Measurements from ENCODE around the gene CGB3. TPM values are rescaled to one million over a fixed set of nuclear protein-coding genes. Genes with fewer than 3 reads are reported as not detected.

The CGB3 gene
- total and polyA plus RNA-seq, 8 donors = not detected

DNA sequence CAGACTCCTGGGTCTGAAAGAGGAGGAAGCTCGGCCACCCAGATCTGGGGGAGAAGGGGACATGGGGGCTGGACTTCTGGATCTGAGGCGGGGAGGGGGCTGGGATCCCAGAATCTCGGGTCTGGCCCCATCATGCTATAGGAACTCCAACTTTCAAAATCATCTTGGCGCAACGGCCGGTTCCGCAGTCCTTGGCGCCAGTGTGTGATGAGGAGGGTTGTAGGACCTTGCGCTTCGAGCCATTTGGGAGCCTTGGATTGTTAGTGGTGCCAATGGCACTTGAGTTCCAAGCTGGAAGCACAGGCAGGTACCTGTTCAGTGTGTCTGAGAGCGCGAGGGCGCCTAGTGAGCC lies 30.1 kb downstream of the CGB3 start:
- Histone ChIP-seq H3K9me3 (no peaks in the 10 kb centered on the region), H3K27me3 (no peaks in the 10 kb centered on the region), H3K4me3 (peak overlapping the region; percentile 10 to 80 (median 66)), H3K36me3 (no peaks in the 10 kb centered on the region), H3K27ac (peak overlapping the region; percentile 10 to 93 (median 80)), H3K4me1 (peaks cover 5 to 15% (median 6%) of the 10 kb centered on the region in 3 donors)
- ATAC-seq = no peak
- intact Hi-C loops (cut with DNase I) = no loop called here
- WGBS, 2 donors = 1 to 2% methylated on average over 12 to 13 of the region's 13 CpGs
- TF ChIP-seq, protein P1, sequence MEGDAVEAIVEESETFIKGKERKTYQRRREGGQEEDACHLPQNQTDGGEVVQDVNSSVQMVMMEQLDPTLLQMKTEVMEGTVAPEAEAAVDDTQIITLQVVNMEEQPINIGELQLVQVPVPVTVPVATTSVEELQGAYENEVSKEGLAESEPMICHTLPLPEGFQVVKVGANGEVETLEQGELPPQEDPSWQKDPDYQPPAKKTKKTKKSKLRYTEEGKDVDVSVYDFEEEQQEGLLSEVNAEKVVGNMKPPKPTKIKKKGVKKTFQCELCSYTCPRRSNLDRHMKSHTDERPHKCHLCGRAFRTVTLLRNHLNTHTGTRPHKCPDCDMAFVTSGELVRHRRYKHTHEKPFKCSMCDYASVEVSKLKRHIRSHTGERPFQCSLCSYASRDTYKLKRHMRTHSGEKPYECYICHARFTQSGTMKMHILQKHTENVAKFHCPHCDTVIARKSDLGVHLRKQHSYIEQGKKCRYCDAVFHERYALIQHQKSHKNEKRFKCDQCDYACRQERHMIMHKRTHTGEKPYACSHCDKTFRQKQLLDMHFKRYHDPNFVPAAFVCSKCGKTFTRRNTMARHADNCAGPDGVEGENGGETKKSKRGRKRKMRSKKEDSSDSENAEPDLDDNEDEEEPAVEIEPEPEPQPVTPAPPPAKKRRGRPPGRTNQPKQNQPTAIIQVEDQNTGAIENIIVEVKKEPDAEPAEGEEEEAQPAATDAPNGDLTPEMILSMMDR (IDR thresholded peaks at IDR 0.05) = no peak
- no peak for DNase-seq
- FAIRE-seq = no peak

- ATAC-seq = peak; percentile 91 to 96 (median 95)
- 0% methylated on average over 56 of the region's 56 CpGs for WGBS, 2 donors
- FAIRE-seq = peak; percentile 96
Observed at GRCh38 chr19:48993175-48994034, 30.7 kb downstream of the CGB3 start, which contains the start of the genes GYS1 and RUVBL2. Gene GYS1, minus strand, starts transcription at chr19:48993309. Its CDS starts 197 bp downstream, at chr19:48993112. Gene RUVBL2, plus strand, starts transcription at chr19:48993887. Its CDS starts 25 bp downstream, at chr19:48993912.

DNA sequence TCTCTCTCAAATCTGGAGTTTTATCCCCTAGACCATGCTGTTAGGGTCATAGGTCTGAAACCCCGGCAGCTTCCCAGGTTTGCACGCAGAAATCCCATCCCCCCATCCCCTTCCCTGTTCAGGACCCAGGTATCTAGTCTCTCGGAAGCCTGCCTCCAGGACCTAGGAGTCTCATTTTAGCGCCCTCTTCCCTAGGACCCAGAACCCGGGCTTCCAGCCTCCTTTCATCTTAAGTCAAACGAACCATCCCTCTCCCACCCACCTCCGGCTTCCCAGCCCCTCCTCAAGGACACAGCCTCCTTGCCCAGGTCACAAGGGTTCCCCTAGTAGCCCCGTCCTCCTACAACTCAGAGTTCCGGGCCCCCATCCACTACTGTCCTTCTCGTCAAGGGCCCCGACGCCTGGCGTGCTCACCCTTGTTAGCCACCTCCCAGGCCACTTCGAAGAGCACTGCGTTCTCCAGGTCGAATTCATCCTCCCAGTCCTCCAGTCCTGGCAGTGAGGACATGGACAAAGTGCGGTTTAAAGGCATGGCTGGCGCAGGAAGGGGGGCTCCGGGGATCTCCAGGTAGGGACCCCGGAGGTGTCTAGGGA lies 31.5 kb downstream of the CGB3 start:
- intact Hi-C loops (cut with DNase I) = no loop called here
- Histone ChIP-seq H3K4me3 (peak overlapping the region; percentile 53 to 80 (median 66)), H3K4me1 (peaks cover 5 to 15% (median 6%) of the 10 kb centered on the region in 3 donors), H3K27me3 (no peaks in the 10 kb centered on the region), H3K27ac (peak overlapping the region; percentile 62 to 93 (median 85)), H3K36me3 (no peaks in the 10 kb centered on the region), H3K9me3 (no peaks in the 10 kb centered on the region)
- FAIRE-seq = no peak
- peak in 4 of 6 donors; percentile 28 to 72 (median 56) for DNase-seq
- ATAC-seq = peak; percentile 1 to 8 (median 2)
- 0% methylated on average over 20 of the region's 20 CpGs for WGBS, 2 donors
- TF ChIP-seq, protein P1 (IDR thresholded peaks at IDR 0.05) = no peak

More at GRCh38 chr19:48993175-48994034, 30.7 kb downstream of the CGB3 start, which contains the start of the genes GYS1 and RUVBL2:
- H3K9me3 ChIP-seq = no peaks in the 10 kb centered on the region
- peak; percentile 99 to 100 (median 99) for DNase-seq
- no peaks in the 10 kb centered on the region for H3K27me3 ChIP-seq
- TF ChIP-seq, protein P1 (IDR thresholded peaks at IDR 0.05) = peak; percentile 93 to 99 (median 98)
- H3K4me1 ChIP-seq = peaks cover 5 to 15% (median 6%) of the 10 kb centered on the region in 3 donors
- H3K36me3 ChIP-seq = no peaks in the 10 kb centered on the region
- intact Hi-C loops (cut with DNase I) = no loop called here
- H3K4me3 ChIP-seq = peak within 1 kb of the TSS; percentile 53 to 80 (median 66)
- H3K27ac ChIP-seq = peak within 1 kb of the TSS; percentile 62 to 93 (median 85)

GRCh38 chr19:48991873-48992580 lies 32.1 kb downstream of the CGB3 start:
- WGBS, 2 donors = 17 to 19% methylated on average over 8 of the region's 8 CpGs
- DNase-seq = peak in 2 of 6 donors; percentile 47 to 60
- ATAC-seq = peak in 3 of 4 donors; percentile 21 to 40 (median 35)
- H3K4me3 ChIP-seq = peak overlapping the region; percentile 53 to 80 (median 66)
- FAIRE-seq = no peak
- peaks cover 5 to 15% (median 6%) of the 10 kb centered on the region in 3 donors for H3K4me1 ChIP-seq
- no peaks in the 10 kb centered on the region for H3K36me3 ChIP-seq
- no peaks in the 10 kb centered on the region for H3K27me3 ChIP-seq
- H3K9me3 ChIP-seq = no peaks in the 10 kb centered on the region
- intact Hi-C loops (cut with DNase I) = no loop called here
- peak overlapping the region in 2 of 4 donors; percentile 92 to 93 for H3K27ac ChIP-seq
- TF ChIP-seq, protein P1 (IDR thresholded peaks at IDR 0.05) = no peak

Data from pancreas (tissue), 10 donors.